Kidney (tissue), 14 donors: ENCODE data around the gene RNF38. TPM values are rescaled to one million over a fixed set of nuclear protein-coding genes. Genes with fewer than 3 reads are reported as not detected.

Experiments used
- DNase-seq, 5 donors: peaks; one replicate each; pipeline ENCODE4 v3.0.0-alpha.2; 2013 to 2020
- FAIRE-seq: peaks from 2 replicates; lab custom pipeline; 2012; peaks lifted over from hg19 to GRCh38; lab: Jason Lieb, UNC
- H3K27ac ChIP-seq, 2 donors: one replicate each; pipeline ENCODE4 v1.7.0; 2013; ENCODE audit warnings: low read depth in 2 of 2, low read length in 2 of 2, inconsistent platforms in 1 of 2
- H3K27me3 ChIP-seq: one replicate; pipeline ENCODE4 v1.7.1; 2013; ENCODE audit warnings: low read length, inconsistent platforms; ENCODE audit not compliant: control insufficient read depth, insufficient read depth
- H3K36me3 ChIP-seq, 3 donors: one replicate each; pipeline versions ENCODE4 v1.7.0 to v1.7.1; 2013; ENCODE audit warnings: low read length in 3 of 3, control low read depth in 1 of 3, inconsistent platforms in 1 of 3; ENCODE audit not compliant: insufficient read depth in 3 of 3, control insufficient read depth in 2 of 3
- H3K4me1 ChIP-seq, 3 donors: one replicate each; pipeline versions ENCODE4 v1.7.0 to v1.7.1; 2013; ENCODE audit warnings: low read length in 3 of 3, inconsistent platforms in 1 of 3, low read depth in 1 of 3; ENCODE audit not compliant: control insufficient read depth in 2 of 3, insufficient read depth in 2 of 3
- H3K4me3 ChIP-seq, 3 donors: one replicate each; pipeline versions ENCODE4 v1.7.0 to v1.8.1; 2013; ENCODE audit warnings: low read length in 3 of 3, control low read depth in 1 of 3, inconsistent platforms in 1 of 3
- H3K9ac ChIP-seq, 3 donors: one replicate each; pipeline versions ENCODE4 v1.7.0 to v1.7.1; 2013; ENCODE audit warnings: low read length in 3 of 3, control low read depth in 1 of 3, inconsistent platforms in 1 of 3
- H3K9me3 ChIP-seq, 3 donors: one replicate each; pipeline versions ENCODE4 v1.7.0 to v1.7.1; 2013; ENCODE audit warnings: low read length in 3 of 3, control low read depth in 1 of 3, inconsistent platforms in 1 of 3; ENCODE audit not compliant: control insufficient read depth in 2 of 3, insufficient read depth in 1 of 3
- intact Hi-C: fragments of 100-400 bp; cut with DNase I; formaldehyde crosslinking; loops from one replicate; pipeline ENCODE4 v1.11.1; 2022
- polyA plus RNA-seq: library from polyadenylated mRNA; stranded (reverse); fragments of 350-450 nt; fragmentation: Illumina TruSeq; extraction: RNeasy Lipid Tissue Mini Kit (QIAGEN cat#74804); gene quantifications from one replicate; pipeline ENCODE4 v1.2.3, GENCODE V29; 2014; ENCODE audit warnings: low read depth, low replicate concordance; ENCODE audit not compliant: insufficient read depth
- total RNA-seq: library from RNA; stranded (reverse); fragmentation: NEBNext Ultra II Directional; extraction: Animal tissue kit (Norgen Biotek cat#: 25700); gene quantifications from one replicate; pipeline ENCODE4 v1.2.1, GENCODE V29; 2021
- TF ChIP-seq, protein P1 (sequence below): IDR thresholded peaks from 3 replicates; pipeline ENCODE4 v1.5.1; 2012; ENCODE audit warnings: mild to moderate bottlenecking, moderate library complexity, borderline replicate concordance; ENCODE audit not compliant: insufficient read depth; ENCODE audit errors: extremely low read depth
- donor health status: control.
- donor health status: control.
- donor health status: control.
- donor health status: control.
- donor health status: control.
- donor health status: DM: yes; HTN: yes; CAD: no.
- donor health status: Normal renal cell carcinoma (clear cell type).

RNF38 gene
- total and polyA plus RNA-seq, 2 donors from 2014 or later, result 10.7 to 48.3 TPM

- intact Hi-C loops, result no loop called here
Measured at GRCh38 chr9:36441966-36442365, 41.9 kb upstream of the RNF38 start.

DNA sequence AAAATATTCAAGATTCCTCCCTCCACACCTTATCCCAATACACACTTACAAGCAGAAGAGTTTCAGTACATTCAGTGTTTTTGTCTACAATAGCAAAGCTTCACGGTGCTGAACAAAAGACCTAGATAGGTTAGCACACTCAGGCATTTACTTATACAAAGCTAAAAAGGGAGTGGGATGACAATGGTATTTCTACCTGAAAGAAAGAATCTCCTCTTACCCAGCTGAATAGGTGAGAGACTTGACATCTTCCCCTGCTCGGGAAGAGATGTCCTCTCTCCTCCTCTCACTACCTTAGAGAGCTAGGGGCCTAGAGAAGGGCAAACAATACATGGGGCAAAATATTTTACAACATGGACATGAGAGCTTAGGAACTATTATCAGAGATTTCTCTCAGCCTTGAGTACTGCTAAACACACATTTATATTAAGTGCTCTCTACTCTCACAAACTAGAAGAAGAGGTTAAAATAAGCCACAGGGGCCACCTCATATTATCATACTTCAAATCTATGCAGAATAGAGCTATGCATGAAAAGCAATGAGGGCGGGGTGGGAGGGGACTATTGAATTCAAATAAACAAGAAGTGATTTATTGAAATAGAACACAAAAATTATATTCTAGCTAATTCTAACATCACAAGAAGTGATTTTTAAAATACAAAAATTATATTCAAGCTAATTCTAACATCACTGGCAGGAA lies 38.6 kb upstream of the RNF38 start:
- no peak for DNase-seq
- FAIRE-seq, result no peak

More at GRCh38 chr9:36441966-36442365, 41.9 kb upstream of the RNF38 start:
- DNase-seq, result no peak
- TF ChIP-seq, protein P1, sequence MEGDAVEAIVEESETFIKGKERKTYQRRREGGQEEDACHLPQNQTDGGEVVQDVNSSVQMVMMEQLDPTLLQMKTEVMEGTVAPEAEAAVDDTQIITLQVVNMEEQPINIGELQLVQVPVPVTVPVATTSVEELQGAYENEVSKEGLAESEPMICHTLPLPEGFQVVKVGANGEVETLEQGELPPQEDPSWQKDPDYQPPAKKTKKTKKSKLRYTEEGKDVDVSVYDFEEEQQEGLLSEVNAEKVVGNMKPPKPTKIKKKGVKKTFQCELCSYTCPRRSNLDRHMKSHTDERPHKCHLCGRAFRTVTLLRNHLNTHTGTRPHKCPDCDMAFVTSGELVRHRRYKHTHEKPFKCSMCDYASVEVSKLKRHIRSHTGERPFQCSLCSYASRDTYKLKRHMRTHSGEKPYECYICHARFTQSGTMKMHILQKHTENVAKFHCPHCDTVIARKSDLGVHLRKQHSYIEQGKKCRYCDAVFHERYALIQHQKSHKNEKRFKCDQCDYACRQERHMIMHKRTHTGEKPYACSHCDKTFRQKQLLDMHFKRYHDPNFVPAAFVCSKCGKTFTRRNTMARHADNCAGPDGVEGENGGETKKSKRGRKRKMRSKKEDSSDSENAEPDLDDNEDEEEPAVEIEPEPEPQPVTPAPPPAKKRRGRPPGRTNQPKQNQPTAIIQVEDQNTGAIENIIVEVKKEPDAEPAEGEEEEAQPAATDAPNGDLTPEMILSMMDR, result no peak
- H3K4me3 ChIP-seq, result no peak overlapping the region
- H3K9ac ChIP-seq, result no peak overlapping the region
- H3K27ac ChIP-seq, result no peak overlapping the region
- H3K9me3 ChIP-seq, result no peaks in the 10 kb centered on the region
- no peaks in the 10 kb centered on the region for H3K27me3 ChIP-seq
- no peaks in the 10 kb centered on the region for H3K36me3 ChIP-seq
- FAIRE-seq, result no peak
- H3K4me1 ChIP-seq, result peaks cover 0 to 4% (median 0%) of the 10 kb centered on the region in 3 donors

DNA sequence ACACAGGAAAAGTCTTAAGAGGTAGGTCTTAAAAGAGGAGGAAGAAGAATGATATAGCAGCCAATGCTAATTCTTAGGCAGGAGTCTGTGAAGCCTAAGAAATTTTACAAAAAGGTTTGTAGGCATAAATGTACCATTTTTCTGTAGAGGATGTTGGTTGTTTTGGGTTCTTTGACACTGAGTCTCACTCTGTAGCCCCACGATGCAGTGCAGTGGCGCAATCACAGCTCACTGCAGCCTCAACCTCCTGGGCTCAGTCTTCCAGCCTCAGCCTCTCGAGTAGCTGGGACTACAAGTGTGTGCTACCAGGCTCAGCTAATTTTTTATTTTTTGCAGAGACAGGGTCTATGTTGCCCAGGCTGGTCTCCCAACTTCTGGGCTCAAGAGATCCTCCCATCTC lies 37.7 kb upstream of the RNF38 start:
- Histone ChIP-seq H3K27me3 (no peaks in the 10 kb centered on the region), H3K27ac (no peak overlapping the region), H3K4me1 (no peaks in the 10 kb centered on the region), H3K9ac (no peak overlapping the region), H3K4me3 (no peak overlapping the region), H3K36me3 (no peaks in the 10 kb centered on the region), H3K9me3 (no peaks in the 10 kb centered on the region)
- TF ChIP-seq, protein P1, result no peak
- DNase-seq, result no peak
- intact Hi-C loops, result no loop called here
- FAIRE-seq, result no peak

More for the DNA sequence above, 38.6 kb upstream of the RNF38 start:
- Histone ChIP-seq H3K27me3 (no peaks in the 10 kb centered on the region), H3K9me3 (no peaks in the 10 kb centered on the region), H3K4me3 (no peak overlapping the region), H3K36me3 (no peaks in the 10 kb centered on the region), H3K27ac (no peak overlapping the region), H3K4me1 (no peaks in the 10 kb centered on the region), H3K9ac (no peak overlapping the region)
- TF ChIP-seq, protein P1, result no peak
- intact Hi-C loops, result no loop called here

- Histone ChIP-seq H3K36me3 (no peaks in the 10 kb centered on the region), H3K27ac (no peak overlapping the region), H3K9me3 (no peaks in the 10 kb centered on the region), H3K9ac (no peak overlapping the region), H3K4me3 (no peak overlapping the region), H3K4me1 (no peaks in the 10 kb centered on the region), H3K27me3 (no peaks in the 10 kb centered on the region)
- FAIRE-seq (no peak), DNase-seq (no peak)
- TF ChIP-seq, protein P1, result no peak
- intact Hi-C loops, result no loop called here
Measured at GRCh38 chr9:36436909-36437308, 36.8 kb upstream of the RNF38 start.
